ENCODE data around the gene VRK3.
A peak's percentile ranks its signal among the peaks of the same experiment; 100 is the strongest.
"Not testable (repeated sequence)": the region's sequence is repeated elsewhere in the genome, so short reads cannot be mapped to it uniquely, and the experiment has no call there.

The VRK3 gene

DNA sequence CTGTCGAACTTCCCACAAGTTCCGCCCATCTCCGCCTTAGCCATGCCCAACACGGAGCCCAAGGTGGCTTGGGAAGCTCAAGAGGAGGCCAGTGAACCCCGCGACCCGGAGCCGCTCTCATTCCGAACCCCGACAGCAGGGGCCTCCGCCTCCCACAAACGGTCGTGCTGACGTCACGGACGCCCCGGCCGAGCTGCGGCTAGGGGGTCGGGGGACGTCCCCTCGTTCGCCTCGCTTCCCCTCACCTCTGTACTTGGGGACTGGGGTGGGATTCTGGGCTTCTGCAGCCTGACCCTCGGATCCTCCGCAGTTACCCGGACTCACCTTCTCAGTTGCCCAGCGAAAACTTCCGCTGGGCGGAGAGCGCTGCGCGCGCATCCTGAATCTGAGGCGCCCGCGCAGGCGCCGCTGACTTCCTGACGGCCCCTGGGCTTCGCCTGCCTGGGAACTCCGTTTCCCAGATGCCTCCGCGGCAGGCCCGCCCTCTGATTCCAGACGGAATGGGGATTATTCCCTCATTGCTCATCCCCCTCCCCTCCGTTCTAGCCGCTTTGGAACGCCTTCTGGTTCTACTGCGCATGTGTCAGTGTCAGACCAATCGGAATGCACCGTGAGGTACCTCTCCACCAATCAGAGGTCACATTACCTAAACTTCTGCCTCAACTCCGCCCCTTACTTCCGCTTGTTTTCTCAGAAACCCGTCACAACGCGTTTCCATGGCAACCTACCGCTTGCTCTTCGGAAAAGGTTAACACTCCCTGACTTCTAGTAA is at the start of gene VRK3:
Gene VRK3, minus strand, starts transcription at position 351 of the 772 bp plus-strand sequence. CDS start 9,210 bp downstream, outside the sequence.
- DNase-seq (ENCODE audit: low spot score): peak; percentile 97

GRCh38 chr19:50068382-50068781 is 43.2 kb upstream of the VRK3 start:
- not testable (repeated sequence) for DNase-seq (ENCODE audit: low spot score)

GRCh38 chr19:50067575-50067974 is 42.4 kb upstream of the VRK3 start:
- DNase-seq (ENCODE audit: low spot score): peak; percentile 26

GRCh38 chr19:50065938-50066337 is 40.8 kb upstream of the VRK3 start:
- peak; percentile 23 for DNase-seq (ENCODE audit: low spot score)

DNA sequence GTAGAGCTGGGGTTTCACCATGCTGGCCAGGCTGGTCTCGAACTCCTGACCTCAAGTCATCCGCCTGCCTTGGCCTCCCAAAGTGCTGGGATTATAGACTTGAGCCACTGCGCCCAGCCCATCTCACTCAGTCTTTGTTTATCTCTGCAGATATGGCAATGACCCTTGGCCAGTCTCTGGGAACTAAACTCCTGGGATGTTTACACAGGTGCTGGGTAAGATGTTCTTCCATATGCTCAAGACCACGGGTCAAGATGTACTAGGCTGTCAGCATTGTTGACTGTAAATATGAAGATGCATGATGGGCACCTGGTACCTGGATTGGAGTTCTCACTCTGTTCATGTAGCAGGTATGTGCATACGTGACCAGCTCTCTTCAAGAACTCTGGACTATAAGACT is 36.5 kb upstream of the VRK3 start:
- DNase-seq (ENCODE audit: low spot score): peak; percentile 18

DNA sequence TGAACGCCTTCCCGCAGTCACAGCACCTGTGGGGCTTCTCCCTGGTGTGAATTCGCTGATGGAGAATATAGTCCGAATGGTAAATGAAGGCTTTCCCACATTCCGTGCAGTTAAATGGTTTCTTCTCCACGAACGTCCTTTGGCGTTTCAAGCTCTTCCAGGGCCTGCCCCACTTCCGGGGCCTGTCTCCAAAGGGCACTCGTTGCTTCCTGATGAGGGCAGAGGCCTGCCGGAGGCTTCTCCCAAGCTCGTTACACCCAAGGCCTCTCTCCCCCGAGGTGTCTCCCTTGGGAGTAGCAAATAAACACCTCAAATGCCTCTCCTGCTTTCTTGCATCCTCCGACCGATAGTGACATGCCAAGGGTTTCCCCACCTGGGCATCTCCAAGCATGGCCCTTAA is 34.9 kb upstream of the VRK3 start:
- DNase-seq (ENCODE audit: low spot score): peak; percentile 4

DNA sequence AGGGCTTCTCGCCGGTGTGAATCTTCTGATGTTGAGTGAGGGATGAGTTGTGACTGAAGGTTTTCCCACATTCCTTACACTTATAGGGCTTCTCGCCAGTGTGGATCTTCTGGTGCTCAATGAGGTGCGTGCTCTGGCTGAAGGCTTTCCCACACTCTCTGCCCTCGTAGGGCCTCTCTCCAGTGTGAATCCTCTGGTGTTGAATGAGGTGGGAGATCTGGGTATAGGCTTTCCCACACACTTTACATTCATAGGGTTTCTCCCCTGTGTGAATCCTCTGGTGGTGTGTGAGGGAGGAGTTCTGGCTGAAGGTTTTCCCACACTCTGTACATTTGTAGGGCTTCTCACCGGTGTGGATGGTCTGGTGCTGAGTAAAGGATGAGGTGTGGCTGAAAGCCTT is 33.9 kb upstream of the VRK3 start:
- DNase-seq (ENCODE audit: low spot score): peak; percentile 31

- no peak for DNase-seq (ENCODE audit: low spot score)
These were observed 33.3 kb upstream of the VRK3 start for GRCh38 chr19:50058425-50058824.

DNA sequence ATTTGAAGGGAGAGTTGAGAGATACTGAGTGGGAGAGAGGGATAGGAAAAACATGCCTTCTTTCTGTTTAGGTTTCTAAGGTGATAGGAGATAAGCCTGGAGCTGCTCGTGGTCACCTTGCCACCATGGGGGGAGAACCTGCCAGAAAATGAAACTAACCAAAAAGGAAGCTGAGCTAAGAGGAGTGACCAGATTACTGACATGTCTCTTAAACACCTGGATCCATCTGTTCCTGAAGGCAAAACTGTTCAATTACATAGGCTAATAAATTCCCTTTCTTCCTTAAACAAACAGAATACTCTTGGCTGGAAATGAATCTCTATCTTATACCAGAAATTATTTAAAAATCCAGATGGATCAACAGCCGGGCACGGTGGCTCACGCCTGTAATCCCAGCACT is 27.9 kb upstream of the VRK3 start:
- DNase-seq (ENCODE audit: low spot score): no peak

- DNase-seq (ENCODE audit: low spot score): no peak
These were observed 26.8 kb upstream of the VRK3 start for GRCh38 chr19:50051964-50052363.

DNA sequence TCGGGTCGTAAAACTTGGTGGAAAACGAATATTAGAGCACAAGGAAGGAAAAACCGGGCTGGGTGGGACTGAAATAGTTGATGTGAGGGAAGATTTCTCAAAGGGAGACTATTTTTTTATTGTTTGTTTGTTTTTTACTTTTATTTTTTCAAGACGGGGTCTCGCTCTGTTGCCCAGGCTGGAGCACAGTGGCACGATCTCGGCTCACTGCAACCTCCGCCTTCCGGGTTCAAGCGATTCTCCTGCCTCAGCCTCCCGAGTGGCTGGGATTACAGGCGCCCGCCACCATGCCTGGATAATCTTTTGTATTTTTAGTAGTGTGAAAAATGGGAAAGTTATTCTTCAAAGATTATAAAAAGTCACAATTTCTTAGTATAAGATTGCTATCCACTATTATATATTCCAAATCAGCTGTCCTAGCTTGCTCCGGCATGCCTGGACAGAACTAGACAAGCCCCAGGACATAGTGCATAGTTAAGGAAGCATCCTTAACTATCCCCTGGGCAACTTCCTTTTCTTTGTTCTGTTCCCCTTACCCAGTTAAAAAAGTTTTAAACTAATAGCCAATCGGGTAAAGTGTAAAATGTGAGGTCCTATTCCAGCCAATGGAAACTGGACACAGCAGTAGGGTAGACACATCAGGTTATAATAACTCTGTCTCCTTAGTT is 26.2 kb upstream of the VRK3 start:
- not testable (repeated sequence) for DNase-seq (ENCODE audit: low spot score)

DNA sequence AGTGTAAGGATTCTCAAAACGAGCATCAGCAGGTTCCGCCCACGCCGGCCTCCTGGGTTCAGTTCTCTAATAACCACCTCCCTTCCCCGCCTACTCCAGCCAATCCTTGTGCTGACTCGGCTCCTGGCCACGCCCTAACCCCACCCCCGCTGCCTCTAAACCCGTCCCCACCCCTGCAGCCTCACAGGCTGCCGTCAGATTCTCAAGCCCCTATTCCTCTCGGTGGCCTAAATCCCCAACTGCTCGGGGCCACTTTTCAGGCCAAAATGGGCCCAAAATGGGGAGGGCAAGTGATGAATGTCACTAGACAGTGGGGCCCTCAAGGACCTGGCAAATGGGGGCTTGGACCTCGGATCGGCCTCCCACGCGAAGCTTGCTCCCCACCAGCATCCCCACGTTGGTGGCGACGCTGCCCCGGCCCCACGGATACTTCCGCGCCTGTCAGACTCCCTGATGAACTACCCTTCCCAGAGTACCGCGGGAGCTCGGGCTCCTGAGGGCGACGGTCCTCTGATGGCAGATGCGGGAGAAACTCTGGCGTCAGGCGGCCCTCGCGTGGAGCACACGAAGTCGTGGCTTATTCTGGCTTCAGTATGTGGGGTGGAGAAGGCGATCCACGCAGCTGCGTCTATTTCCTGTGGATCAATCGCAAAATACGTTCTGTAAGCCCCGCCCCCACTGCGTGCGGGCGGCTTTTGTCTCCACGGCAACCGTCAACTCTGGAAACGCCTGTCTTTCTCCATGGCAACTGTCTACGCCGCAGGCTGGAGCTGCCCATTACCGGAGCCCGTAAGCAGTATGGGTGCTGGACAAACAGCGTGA is 25.4 kb upstream of the VRK3 start:
- DNase-seq (ENCODE audit: low spot score): peak; percentile 79

DNA sequence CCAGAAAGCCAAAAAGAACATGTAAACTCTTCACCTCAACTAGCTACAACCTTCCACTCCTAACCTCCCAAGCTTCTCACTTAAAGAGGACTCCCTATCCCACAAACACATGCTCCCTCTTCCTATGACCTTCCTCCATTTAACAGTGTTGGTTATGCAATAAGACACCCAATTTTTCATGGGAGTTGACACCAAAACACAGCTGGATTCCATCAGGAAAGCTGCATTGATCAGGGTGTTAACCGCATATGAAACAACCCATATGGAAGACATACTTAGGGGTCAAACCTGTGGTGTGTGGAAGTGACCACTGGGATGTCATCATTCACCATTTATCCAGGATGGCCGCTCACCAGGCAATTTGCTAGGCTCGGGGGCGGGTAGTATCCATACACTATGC is 22.5 kb upstream of the VRK3 start:
- no peak for DNase-seq (ENCODE audit: low spot score)

DNA sequence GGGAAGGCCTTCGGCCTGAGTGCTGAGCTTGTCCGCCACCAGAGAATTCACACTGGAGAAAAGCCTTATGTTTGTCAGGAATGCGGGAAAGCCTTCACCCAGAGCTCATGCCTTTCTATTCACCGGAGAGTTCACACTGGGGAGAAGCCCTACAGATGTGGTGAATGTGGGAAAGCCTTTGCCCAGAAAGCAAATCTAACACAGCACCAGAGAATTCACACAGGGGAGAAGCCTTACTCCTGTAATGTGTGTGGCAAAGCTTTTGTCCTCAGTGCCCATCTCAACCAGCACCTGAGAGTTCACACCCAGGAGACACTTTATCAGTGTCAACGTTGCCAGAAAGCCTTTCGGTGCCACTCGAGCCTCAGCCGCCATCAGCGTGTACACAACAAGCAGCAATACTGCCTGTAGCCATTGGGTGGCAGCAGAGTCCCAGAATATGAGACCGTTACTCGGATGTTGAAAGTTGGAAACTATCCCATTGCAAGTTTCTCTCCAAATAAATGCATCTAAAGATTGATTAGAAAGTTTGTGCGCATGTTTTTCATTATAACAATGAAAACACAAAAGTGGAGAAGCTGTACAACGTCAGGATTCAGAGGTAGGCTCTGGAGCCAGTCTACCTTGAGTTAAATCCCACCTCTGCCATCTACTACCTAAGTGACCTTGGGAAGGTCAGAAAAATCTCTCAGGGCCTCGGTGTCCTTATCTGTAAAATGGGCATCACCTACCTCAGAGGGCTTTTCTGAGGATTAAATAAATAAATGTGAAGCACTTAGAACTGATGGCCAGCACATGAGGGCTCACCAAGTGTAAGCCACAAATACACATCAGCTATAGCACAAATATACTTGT is 21.7 kb upstream of the VRK3 start:
- no peak for DNase-seq (ENCODE audit: low spot score)

GRCh38 chr19:50044922-50045321 is 19.8 kb upstream of the VRK3 start:
- no peak for DNase-seq (ENCODE audit: low spot score)

GRCh38 chr19:50043967-50044366 is 18.8 kb upstream of the VRK3 start:
- no peak for DNase-seq (ENCODE audit: low spot score)

GRCh38 chr19:50042363-50043024 is 17.3 kb upstream of the VRK3 start:
- DNase-seq (ENCODE audit: low spot score): no peak

- DNase-seq (ENCODE audit: low spot score): no peak
These were observed 15.8 kb upstream of the VRK3 start for GRCh38 chr19:50040967-50041366.

GRCh38 chr19:50039968-50040367 is 14.8 kb upstream of the VRK3 start:
- no peak for DNase-seq (ENCODE audit: low spot score)

DNA sequence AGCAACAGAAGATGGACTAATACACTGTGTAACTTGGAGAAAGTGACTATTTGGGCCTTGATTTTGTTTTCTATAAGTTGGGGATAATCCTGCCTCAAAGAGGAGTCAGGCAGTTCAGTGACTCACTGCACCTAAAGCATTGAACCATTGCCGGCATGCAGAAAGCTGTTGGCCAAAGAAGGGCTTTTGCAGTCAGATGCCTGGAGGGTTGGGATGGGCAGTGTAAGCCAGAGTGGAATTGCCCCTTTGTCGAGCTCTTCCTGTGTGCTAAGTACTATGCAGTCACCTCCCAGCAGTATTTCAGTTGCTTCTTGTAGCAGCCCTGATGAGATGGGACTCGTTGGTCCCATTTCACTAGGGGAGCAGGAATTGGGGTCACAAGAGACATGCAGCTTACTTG is 11.7 kb upstream of the VRK3 start:
- DNase-seq (ENCODE audit: low spot score): no peak

DNA sequence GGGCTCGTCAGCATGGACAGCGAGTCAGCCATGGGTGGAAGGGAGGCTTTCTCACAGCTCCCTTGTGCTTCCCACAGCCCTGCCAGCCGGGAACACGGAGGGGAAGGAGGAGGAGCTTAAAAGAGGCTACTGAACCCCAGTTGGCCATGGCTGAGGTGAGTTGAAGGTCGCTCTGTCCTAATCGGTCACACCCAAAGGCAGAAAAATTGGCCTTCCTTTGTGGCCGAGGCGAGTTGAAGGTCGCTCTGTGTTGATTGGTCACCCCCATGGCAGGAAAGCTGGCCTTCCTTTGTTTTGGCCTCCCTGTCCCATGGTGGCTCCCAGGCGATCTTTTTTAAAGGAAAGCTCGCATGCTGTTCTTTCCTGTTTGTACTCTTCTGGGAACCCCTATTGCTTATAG is 5.8 kb upstream of the VRK3 start:
- DNase-seq (ENCODE audit: low spot score): no peak
